Gastrocnemius medialis (tissue), 4 donors: Measurements from ENCODE around the gene RBMS3. TPM values are rescaled to one million over a fixed set of nuclear protein-coding genes. Genes with fewer than 3 reads are reported as not detected.

Experiments used
- ATAC-seq, 2 donors: fragments of 150-250 bp; one replicate each; pipeline ENCODE4 v1.9.1; 2016
- DNase-seq, 2 donors: peaks; one replicate each; pipeline ENCODE4 v3.0.0-alpha.2; 2019
- H3K27ac ChIP-seq, 4 donors: fragments of 200-600 bp; sonication (generic); 1 replicate in 1 of 4; 2 replicates in 3 of 4; pipeline ENCODE4 v1.5.1; 2016 to 2018; ENCODE audit warnings: mild to moderate bottlenecking in 2 of 4, moderate library complexity in 1 of 4
- H3K27me3 ChIP-seq, 3 donors: fragments of 200-600 bp; sonication (generic) in 2 of 3; 1 replicate in 1 of 3; 2 replicates in 2 of 3; pipeline versions ENCODE4 v1.5.1 to v1.6.0; 2016 to 2019; ENCODE audit warnings: mild to moderate bottlenecking in 1 of 3, moderate library complexity in 1 of 3
- H3K36me3 ChIP-seq, 2 donors: fragments of 200-600 bp; sonication (generic) in 1 of 2; one replicate each; pipeline ENCODE4 v1.5.1; 2017 to 2018
- H3K4me1 ChIP-seq, 2 donors: fragments of 200-600 bp; sonication (generic) in 1 of 2; one replicate each; pipeline ENCODE4 v1.5.1; 2016 to 2017; ENCODE audit warnings: mild to moderate bottlenecking in 2 of 2
- H3K4me3 ChIP-seq, 4 donors: fragments of 200-600 bp; sonication (generic) in 3 of 4; 1 replicate in 1 of 4; 2 replicates in 3 of 4; pipeline ENCODE4 v1.5.1; 2016 to 2019; ENCODE audit warnings: mild to moderate bottlenecking in 2 of 4
- H3K9me3 ChIP-seq, 3 donors: fragments of 200-600 bp; sonication (generic) in 2 of 3; 1 replicate in 1 of 3; 2 replicates in 2 of 3; pipeline ENCODE4 v1.5.1; 2016 to 2019
- POLR2A ChIP-seq, 2 donors: fragments of 450-650 bp; IDR thresholded peaks; one replicate each; pipeline ENCODE4 v1.6.1; 2017; ENCODE audit warnings: antibody characterized with exemption in 2 of 2, mild to moderate bottlenecking in 2 of 2, moderate library complexity in 2 of 2
- in situ Hi-C, 4 donors: fragments of 200-750 bp; cut with MboI; loops; one replicate each; pipeline versions ENCODE4 v1.15.0 to v1.8.0; 2017; ENCODE audit warnings: low sequenced_read_pairs in 4 of 4
- intact Hi-C: fragments of 100-400 bp; cut with DNase I; formaldehyde crosslinking; loops from one replicate; pipeline ENCODE4 v1.15.1; 2023; ENCODE audit warnings: low total_unique reads
- total RNA-seq, 4 donors: library from RNA; depleted of rRNA; stranded (reverse); fragments of >200 nt; gene quantifications; one replicate each; pipeline versions ENCODE4 v1.1.0 to v1.2.3, GENCODE V29; 2016
- TF ChIP-seq, protein P1 (sequence below), 5 experiments: fragments of 450-650 bp in 3 of 5; fragments of 200-600 bp in 2 of 5; sonication (generic) in 2 of 5; IDR thresholded peaks in 4 of 5; conservative IDR thresholded peaks in 1 of 5; 1 replicate in 4 of 5; 2 replicates in 1 of 5; pipeline ENCODE4 v1.5.1; 2016 to 2019; ENCODE audit warnings: antibody characterized with exemption in 5 of 5, mild to moderate bottlenecking in 3 of 5, moderate library complexity in 3 of 5

Gene RBMS3
- total RNA-seq, 4 donors from 2014 or later, result 16.1 to 38.8 (median 22.7) TPM

DNA sequence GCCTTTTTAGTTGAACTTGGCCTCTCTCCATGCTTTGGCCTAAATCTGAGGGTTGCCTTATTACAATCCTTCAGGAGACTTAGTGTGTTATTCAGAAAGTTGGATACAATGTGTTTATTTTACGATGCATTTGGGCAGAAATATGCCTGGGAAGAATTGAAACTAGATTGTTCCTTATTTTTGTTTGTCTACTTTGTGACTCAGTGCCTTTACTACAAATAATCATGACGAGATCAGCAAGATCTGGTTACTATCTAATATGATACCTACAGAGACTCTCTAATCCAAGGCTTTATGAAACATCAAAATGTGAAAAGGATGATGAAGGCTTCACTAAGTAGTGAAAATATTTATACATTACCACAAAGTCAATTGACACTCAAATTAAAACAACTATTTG lies 82.2 kb downstream of the RBMS3 start:
- peaks cover 10 to 18% of the 10 kb centered on the region in 2 donors for H3K4me1 ChIP-seq
- DNase-seq (no peak), ATAC-seq (no peak)
- no peaks in the 10 kb centered on the region for H3K9me3 ChIP-seq
- intact Hi-C loops (no loop called here), in situ Hi-C loops (no loop called here)
- H3K36me3 ChIP-seq, result no peaks in the 10 kb centered on the region
- H3K27me3 ChIP-seq, result no peaks in the 10 kb centered on the region
- H3K27ac ChIP-seq, result no peak overlapping the region
- no peak overlapping the region for H3K4me3 ChIP-seq
- TF ChIP-seq POLR2A (IDR thresholded peaks at IDR 0.05), result no peak
- TF ChIP-seq, protein P1, sequence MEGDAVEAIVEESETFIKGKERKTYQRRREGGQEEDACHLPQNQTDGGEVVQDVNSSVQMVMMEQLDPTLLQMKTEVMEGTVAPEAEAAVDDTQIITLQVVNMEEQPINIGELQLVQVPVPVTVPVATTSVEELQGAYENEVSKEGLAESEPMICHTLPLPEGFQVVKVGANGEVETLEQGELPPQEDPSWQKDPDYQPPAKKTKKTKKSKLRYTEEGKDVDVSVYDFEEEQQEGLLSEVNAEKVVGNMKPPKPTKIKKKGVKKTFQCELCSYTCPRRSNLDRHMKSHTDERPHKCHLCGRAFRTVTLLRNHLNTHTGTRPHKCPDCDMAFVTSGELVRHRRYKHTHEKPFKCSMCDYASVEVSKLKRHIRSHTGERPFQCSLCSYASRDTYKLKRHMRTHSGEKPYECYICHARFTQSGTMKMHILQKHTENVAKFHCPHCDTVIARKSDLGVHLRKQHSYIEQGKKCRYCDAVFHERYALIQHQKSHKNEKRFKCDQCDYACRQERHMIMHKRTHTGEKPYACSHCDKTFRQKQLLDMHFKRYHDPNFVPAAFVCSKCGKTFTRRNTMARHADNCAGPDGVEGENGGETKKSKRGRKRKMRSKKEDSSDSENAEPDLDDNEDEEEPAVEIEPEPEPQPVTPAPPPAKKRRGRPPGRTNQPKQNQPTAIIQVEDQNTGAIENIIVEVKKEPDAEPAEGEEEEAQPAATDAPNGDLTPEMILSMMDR (IDR thresholded peaks at IDR 0.05 in 4 of 5, conservative IDR thresholded peaks at IDR 0.05 in 1 of 5), result no peak

DNA sequence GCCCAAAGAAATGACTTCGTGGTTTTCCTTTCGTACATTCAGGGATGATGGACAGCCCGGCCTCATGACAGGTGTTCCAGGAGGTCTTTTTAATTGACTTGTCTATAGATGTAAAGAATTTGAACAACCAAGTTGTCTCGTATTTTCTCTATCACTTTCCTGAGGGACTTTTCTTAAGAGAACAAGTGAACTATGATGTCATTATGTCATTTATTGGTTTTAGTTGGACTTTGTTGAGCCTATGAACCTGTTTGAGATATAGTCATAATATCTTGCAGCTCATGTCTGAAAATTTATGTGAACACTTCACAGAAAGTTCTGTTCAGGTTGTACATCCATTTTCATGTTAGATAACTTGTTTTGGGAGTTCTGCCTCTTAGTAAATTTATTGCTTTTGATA lies 89.2 kb downstream of the RBMS3 start:
- Histone ChIP-seq H3K27me3 (no peaks in the 10 kb centered on the region), H3K27ac (no peak overlapping the region), H3K36me3 (no peaks in the 10 kb centered on the region), H3K4me3 (peak overlapping the region in 1 of 4 donors; percentile 2), H3K9me3 (no peaks in the 10 kb centered on the region), H3K4me1 (peaks cover 29 to 32% of the 10 kb centered on the region in 2 donors)
- no peak for TF ChIP-seq POLR2A (IDR thresholded peaks at IDR 0.05)
- TF ChIP-seq, protein P1 (IDR thresholded peaks at IDR 0.05 in 4 of 5, conservative IDR thresholded peaks at IDR 0.05 in 1 of 5), result no peak
- DNase-seq (no peak), ATAC-seq (no peak)
- in situ Hi-C loops (no loop called here), intact Hi-C loops (no loop called here)

- no peaks in the 10 kb centered on the region for H3K36me3 ChIP-seq
- TF ChIP-seq POLR2A (IDR thresholded peaks at IDR 0.05), result no peak
- peak overlapping the region in 1 of 4 donors; percentile 2 for H3K4me3 ChIP-seq
- ATAC-seq (peak in 1 of 2 donors; percentile 83), DNase-seq (no peak)
- H3K4me1 ChIP-seq, result peaks cover 29 to 32% of the 10 kb centered on the region in 2 donors
- in situ Hi-C loops, result no loop called here
- intact Hi-C loops, result no loop called here
- H3K9me3 ChIP-seq, result no peaks in the 10 kb centered on the region
- no peaks in the 10 kb centered on the region for H3K27me3 ChIP-seq
- H3K27ac ChIP-seq, result no peak overlapping the region
Measured at GRCh38 chr3:29370476-29371420, 89.9 kb downstream of the RBMS3 start.

GRCh38 chr3:29373131-29373680 lies 92.3 kb downstream of the RBMS3 start:
- Histone ChIP-seq H3K9me3 (no peaks in the 10 kb centered on the region), H3K27me3 (no peaks in the 10 kb centered on the region), H3K4me3 (no peak overlapping the region), H3K27ac (no peak overlapping the region), H3K4me1 (peaks cover 23% of the 10 kb centered on the region in 2 donors), H3K36me3 (no peaks in the 10 kb centered on the region)
- no peak for TF ChIP-seq POLR2A (IDR thresholded peaks at IDR 0.05)
- TF ChIP-seq, protein P1 (IDR thresholded peaks at IDR 0.05 in 4 of 5, conservative IDR thresholded peaks at IDR 0.05 in 1 of 5), result no peak
- DNase-seq, result no peak
- ATAC-seq, result no peak
- in situ Hi-C loops (no loop called here), intact Hi-C loops (no loop called here)

DNA sequence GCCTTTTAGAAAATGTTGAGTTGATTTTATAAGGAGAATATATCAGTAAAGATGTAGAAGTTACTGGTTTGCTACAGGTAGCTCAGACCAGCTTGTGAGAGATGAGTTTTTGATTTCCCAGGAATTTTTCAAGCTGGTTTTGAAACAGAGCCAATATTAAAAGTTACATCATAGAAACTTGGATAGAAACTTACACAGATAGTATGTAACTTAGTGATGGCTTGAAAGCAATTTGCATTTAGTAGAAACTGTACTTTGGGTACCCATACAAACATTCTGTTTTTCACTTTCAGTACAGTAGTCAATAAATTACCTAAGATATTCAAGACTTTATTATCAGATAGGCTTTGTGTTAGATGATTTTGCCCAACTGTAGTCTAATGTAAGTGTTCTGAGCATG lies 93.4 kb downstream of the RBMS3 start:
- TF ChIP-seq, protein P1 (IDR thresholded peaks at IDR 0.05 in 4 of 5, conservative IDR thresholded peaks at IDR 0.05 in 1 of 5), result no peak
- TF ChIP-seq POLR2A (IDR thresholded peaks at IDR 0.05), result no peak
- H3K27ac ChIP-seq, result no peak overlapping the region
- intact Hi-C loops, result no loop called here
- H3K4me3 ChIP-seq, result no peak overlapping the region
- H3K27me3 ChIP-seq, result no peaks in the 10 kb centered on the region
- H3K36me3 ChIP-seq, result no peaks in the 10 kb centered on the region
- H3K9me3 ChIP-seq, result no peaks in the 10 kb centered on the region
- in situ Hi-C loops, result no loop called here
- no peak for DNase-seq
- no peak for ATAC-seq
- H3K4me1 ChIP-seq, result peaks cover 21 to 22% of the 10 kb centered on the region in 2 donors
